ENCODE results near the gene SIAH3. TPM values are rescaled to one million over a fixed set of nuclear protein-coding genes. Genes with fewer than 3 reads are reported as not detected.

Gene SIAH3
- total RNA-seq, 3 donors from 2014 or later (not counting 1 experiment from before 2014, with no cell fraction given): not detected

Other genes starting within 250 kb of the SIAH3 start
- gene ERICH6B, start 236.0 kb downstream of the SIAH3 start, total RNA-seq: not detected
- gene CBY2, start 149.4 kb downstream of the SIAH3 start, total RNA-seq: not detected
- 10 to 100 TPM; 54.3 to 75.3 (median 65.8) TPM for gene ZC3H13, start 201.0 kb upstream of the SIAH3 start, total RNA-seq

Data from natural killer cell (primary cell).